Activated T-helper 1 cell treated with anti-CD3 and anti-CD28 coated beads, Interleukin-2, amount 50 U/mL, for 16 hours (primary cell): ENCODE results near the gene COPS8.

Experiments used
- DNase-seq, 2 donors: peaks; one replicate each; pipeline ENCODE4 v3.0.0-alpha.2; 2020; ENCODE audit warnings: low read depth in 1 of 2, low spot score in 1 of 2

Gene COPS8

DNA sequence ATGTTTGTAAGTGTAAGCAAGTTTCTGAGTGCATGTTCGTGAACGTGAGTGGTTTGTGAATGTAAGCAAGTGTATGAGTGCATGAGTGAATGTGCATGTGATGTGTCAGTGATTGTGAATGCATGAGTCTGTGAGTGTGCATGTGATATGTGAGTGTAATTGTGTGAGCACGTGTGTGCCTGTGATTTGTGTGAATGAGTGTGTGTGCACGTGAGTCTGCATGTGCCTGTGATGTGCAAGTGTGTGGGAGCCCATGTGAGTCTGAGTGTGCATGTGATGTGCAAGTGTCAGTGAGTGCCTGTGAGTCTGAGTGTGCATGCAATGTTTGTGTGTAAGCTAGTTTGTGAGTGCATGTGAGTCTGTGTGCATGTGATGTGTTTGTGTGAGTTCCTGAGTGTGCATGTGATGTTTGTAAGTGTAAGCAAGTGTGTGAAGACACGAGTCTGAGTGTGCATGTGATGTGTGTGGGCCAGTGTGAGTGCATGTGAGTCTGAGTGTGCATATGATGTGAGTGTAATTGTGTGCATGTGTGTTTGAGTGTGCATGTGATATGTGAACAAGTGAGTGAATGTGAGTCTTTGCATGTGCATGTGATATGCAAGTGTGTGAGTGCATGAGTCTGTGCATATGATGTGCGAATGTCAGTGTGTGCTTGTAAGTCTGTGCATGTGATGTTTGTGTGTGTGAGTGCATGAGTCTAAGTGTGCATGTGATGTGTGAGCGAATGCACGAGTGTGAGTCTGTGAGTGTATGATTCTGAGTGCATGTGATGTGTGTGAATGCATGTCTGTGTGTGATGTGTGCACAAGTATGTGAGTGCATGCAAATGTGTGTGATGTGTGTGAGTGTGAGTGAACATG, 45.1 kb downstream of the COPS8 start:
- DNase-seq, result no peak

DNA sequence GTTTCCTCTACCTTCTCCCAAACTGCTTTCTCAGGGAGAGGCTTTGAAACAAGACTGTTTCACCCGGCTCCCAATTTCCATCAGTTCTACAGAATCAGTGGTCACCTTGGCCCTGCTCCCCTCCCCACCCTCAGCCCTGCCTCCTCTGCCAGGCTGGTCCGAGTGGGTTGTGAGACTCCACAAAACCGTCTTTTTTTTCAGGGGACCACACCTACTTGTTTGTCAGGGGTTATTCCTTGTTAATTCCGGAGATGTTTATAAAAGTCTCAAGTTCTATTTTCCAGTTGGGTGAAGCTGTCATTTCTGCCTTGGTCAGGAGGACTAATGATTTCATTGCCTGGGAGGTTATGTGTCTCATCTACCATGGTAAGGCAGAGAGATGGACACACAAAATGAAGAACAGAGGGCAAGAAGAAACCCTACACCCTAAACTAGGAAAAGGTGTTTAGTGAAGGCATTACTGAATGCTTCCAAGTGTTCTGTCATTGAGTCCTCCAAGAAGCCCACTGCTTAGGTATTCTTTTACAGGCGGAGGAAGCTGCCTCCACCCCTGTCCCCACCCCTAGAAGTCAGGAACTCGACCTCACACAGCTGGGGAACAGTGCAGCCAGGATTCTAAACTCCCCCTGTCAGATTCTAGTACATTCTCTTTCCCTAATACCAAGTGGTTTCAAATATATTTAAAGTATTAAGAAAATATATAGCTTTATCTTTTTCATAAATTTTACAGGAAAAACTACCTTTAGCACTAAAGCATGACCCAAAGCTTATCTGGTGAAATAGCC, 46.3 kb downstream of the COPS8 start:
- no peak for DNase-seq

DNA sequence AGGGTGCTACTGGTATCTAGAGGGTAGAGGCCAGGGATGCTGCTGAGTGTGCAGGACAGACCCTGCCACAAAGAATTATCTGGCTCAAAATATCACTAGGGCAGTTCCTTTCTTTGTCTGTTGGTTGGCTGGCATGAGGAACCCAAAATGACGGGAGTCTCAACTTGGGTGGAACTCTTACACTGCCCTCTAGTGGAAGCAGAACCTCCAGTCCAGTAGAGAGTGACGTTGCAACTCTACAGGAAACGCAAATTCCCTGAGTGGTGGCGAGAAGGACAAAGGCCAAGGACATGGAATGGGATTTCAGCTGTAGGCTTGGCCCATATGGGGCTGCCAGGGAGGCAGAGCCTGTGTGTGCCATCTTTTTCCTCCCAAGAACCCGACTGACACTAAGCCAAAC, 47.1 kb downstream of the COPS8 start:
- no peak for DNase-seq

DNA sequence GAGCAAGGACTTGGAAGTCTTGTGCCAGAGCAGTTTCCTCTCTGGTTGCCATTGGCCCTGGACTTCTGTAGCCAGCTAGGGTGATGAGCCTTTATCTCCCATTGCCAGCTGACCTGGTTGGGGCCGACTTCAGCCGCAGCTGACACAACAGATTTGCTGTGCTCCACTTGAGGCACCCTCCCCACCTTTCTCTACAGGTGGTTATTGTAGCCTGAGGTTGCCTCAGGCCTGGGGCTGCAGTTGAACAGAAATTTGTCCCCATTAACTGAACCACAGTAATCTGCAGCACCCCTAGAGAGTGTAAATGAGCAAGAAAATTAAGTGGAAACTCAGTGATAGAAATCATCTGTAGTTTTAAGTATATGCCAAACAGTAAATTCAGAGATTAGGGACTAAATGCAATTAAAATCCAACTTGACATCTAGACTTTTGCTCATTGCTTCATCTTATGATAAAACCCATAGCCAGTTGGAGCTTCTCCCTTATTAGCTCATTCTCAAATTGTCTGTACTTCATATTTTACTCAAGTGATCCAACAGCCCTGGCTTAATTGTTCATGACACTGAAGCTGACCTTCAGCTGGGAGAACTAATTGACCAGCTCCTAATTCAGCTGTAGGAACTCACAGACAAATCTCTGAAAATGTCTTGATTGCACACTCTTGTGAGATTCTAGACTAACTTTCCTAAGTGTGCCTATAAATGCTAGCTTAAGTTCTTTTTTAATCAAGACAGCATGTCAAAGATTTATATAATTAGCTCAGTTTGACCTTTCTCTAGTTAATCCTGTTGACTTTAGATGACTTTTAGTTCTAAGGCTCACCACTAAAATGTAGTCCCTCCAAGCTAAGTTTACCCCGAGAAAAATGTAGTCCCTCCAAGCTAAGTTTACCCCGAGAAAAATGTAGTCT, 48.9 kb downstream of the COPS8 start:
- no peak for DNase-seq

DNA sequence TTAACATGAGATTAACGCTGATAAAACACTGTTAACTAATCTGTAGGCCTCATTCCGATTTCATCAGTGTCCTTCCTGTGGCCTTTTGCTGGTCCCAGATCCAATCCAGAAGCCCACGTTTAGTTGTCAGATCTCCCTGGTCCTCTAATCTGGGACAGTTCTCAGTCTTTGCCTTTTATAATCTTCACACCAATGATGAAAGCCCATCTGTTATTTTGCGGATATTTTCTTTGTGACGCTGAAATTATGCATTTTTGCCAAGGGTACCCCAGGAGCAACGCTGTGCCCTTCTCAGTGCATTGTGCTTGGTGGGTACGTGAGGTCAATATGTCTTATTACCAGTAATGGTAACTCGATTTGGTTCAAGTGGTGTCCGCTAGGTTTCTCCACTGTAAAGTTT, 51.1 kb downstream of the COPS8 start:
- DNase-seq, result no peak

DNA sequence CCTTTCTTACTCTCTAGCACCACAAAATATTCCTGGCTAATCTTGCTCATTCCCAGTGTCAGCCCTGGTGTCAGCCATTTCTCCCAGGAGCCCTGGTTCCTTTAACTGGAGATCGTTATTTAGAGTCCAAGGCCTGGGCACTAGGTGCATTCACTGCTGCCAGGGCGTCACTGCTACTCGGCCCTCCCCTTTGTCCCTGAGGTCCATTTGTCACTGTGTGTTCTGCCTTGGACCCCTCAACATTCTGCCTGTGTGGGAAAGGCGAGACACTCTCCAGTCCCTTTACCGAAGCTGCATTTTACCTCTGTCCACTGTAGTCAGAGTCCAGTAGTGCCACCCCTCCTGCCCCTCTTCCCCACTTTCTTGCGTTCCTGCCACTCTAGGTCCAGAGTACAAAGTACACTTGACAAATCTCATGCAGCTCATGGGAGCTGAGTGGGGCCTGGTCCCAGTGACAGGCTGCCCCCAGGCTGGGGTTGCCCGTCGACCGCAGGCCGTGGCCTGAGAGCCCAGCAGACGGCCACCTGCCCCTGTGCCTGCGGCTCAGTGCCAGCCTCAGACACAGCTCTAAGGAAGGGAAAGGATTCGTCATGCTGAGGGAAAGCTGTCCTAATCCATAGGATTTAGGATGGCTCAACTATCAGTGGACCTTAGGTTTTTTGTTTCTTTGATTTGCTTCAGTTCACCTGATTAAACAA, 52.1 kb downstream of the COPS8 start:
- no peak for DNase-seq

DNA sequence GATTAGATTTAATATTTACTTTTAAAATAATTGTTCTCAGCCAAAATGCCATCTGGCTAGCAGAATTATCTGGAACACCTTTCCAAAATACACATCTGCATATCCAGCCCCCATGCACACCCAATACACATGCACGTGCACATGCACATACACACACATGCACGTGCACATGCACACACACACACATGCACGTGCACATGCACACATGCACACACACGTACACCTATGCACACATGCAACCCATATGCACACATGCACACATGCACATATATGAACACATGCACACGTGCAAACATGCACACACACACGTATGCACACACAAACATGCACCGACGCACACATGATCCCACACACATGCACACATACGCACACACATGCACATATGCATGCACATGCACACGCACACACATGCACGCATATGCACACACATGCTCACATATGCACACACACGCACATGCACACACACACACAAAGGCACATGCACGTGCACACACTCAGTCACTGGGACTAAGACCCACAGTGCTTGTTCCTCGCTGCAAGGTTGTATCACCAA, 53.5 kb downstream of the COPS8 start:
- DNase-seq, result no peak

DNA sequence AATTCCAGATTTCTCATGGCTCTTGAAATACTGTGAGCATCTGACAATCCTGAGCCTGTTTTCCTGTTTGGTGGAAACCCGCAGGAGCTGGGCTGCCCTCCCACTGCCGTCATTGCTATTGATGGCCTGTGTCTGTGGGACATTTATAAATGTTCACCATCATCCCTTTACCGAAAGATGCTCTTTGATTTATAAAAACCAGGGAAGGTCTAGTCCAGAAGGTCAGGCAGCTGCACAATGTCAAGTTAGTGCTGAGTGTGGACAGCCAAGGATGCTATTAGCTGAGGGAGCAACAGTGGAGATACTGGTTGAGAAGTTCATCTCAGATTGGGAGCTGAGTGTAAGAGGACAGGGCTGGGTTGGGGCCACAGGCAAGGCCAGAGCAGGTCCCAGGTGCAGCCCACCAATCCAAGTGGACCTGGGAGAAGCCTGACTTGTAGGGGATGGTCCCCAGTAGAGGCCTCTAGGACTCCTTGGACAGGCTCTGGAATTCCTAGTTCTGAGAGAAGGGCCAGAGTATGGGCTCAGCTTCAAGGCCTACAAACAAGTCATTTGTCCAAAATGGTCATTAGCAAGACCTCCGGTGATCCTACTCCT, 55.1 kb downstream of the COPS8 start:
- no peak for DNase-seq

DNA sequence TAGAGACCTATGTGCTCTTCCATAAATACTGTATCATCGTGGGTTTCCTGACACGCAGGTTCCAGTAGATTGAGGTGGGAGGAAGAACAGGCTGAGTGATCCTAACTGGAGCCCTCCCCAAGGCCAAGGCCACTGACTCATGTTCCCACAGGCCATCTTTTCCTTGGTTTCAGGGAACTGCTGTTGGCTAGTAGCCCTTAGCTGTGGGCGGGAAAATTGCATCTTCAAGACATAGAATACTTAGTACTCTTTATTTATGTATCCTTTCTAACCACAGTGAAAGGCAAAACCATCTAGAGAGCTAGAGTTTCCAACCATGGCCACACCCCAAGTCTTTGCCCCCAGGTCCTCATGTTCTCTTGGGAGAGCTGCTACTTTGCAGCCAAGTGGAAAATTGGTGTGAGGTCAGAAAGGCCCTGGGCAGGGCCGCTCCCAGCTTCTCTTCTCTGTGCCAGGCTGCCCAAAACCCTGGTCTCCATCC, 55.9 kb downstream of the COPS8 start:
- DNase-seq, result no peak

DNA sequence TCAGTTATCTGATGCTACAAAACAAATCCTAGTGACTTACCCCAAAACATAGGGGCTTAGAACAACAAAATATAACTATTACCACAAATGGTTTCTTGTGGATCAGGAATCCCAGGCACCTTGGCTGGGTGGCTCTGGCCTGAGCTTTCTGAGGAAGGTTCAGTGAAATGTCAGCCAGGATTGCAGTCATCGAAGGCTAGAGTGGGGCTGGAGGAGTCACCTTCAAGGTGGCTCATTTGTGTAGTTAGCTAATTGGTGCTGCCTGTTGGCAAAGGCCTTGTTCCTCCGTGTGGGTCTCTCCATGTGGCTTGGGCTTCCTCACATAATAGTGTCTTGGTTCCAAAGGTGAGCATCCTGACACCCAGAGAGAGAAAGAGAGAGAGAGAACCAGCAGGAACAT, 57.4 kb downstream of the COPS8 start:
- DNase-seq, result no peak

DNA sequence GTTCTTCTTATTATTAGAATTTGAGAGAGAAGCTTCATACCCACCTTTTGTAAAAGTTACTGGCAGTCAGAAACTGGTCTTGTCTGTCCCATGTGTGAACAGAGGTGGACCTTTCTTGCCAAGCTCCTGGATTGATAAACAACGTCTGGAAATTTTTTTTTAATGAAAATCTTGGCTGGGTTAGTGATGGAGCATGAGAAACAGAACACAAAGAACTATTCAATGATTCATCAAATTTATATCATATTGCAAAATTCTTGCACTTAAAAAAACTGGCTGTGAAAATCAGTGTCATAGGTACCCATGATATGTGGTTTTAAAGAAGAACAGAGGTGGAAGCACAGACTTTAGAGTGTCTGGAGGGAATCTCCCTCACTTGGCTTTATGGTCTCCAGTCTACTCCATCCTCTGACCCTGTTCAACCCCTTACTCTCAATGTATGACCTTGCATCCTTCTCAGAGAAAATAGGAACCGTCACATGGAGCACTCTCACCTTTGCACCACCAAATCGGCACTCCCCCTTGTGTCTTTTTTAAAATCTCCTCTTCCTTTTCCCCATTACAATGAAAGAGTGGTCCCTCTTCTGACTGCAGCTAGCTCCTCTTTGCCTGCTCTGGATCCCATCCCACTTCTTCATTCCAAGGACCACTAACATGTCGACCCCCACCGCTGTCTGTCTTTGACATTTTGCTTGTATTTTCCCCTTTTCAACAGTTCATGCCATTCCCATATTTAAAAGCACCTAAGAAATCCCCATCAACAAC, 58.2 kb downstream of the COPS8 start:
- no peak for DNase-seq

DNA sequence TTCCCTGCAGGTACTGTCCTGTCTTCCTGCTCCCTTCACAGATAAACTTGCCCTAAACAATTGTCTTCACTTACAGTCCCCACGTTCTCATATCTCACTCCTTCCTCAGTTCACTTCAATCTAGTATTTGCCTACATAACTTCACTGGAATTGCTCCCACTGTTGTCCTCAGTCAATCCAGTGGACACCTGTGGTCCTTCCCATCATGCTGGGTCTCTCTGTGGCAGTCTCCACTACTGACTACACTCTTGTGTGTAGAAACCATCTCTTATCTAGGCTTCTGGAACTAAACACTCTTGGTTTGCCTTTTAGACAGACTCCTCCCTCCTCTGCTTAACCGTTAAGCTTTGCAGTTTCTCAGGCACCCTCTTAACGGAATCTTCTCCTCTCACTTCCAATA, 58.8 kb downstream of the COPS8 start:
- DNase-seq, result no peak

DNA sequence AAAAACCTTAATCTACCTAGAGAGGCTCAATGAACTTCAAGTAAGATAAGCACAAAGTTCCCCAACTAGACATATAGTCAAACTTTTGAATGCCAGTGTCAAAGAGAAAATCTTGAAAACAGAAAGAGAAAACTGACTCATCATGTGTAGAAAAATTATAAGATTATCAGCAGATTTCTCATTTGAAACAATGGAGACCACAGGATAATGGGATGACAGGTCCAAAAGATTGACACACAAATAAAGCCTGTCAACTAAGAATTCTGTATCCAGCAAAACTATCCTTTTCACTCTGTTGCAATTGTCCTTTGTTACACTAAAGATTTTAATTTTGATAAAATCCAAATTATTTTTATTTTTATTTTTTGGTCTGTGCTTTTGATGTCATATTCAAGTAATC, 61.6 kb downstream of the COPS8 start:
- DNase-seq, result no peak

DNA sequence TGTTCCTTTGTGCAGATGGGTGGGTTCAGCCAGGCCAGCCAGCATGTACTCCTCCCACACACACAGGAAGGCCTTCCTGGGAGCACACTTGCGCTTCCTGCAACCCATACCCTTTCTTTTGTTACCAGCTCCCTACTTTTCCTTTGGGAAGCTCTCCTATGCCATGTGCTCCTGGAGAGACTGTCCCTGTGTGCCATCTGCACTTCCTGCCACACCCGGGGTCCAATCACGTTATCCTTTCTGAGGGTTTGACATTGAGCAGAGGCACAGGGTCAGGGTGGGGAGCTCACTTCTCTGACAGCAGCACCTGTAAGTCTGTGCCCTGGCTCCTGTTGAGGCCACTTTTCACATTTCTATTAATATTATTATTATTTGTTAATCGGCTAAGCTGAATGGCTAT, 62.9 kb downstream of the COPS8 start:
- DNase-seq, result no peak

DNA sequence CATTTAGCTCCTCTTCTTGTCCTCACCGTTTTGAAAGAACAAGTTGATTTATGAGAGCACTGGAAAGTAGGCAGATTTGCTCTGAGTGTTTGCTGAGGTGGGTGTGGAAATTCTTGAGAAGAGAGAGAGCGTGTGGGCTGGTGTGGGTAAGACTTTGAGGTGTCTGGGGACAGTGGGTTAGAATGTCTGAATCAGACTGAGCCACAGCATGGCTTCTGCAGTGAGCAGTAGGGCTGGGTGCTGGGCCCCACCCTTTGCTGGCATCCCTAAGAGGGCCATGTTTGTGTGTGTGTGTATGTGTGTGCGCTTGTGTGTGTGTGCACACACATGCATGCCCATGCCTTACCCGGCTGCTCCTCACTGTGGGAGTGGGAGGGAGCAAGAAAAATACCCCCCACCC, 63.7 kb downstream of the COPS8 start:
- no peak for DNase-seq
